Liver (tissue), 9 donors: Measurements from ENCODE around the gene PLK3. TPM values are rescaled to one million over a fixed set of nuclear protein-coding genes. Genes with fewer than 3 reads are reported as not detected.
A peak's percentile ranks its signal among the peaks of the same experiment; 100 is the strongest.

ENCODE experiments used
- DNase-seq: peaks from one replicate; pipeline ENCODE4 v3.0.0-alpha.2; 2017; ENCODE audit warnings: low spot score
- H3K27ac ChIP-seq, 2 donors: one replicate each; pipeline ENCODE4 v1.7.0; 2013; ENCODE audit warnings: inconsistent platforms in 2 of 2, low read length in 2 of 2, control low read depth in 1 of 2, low read depth in 1 of 2, mild to moderate bottlenecking in 1 of 2
- H3K27me3 ChIP-seq, 4 donors: one replicate each; pipeline versions ENCODE4 v1.6.1 to v1.7.0; 2013; ENCODE audit warnings: low read length in 3 of 4, inconsistent platforms in 1 of 4, mild to moderate bottlenecking in 1 of 4, moderate library complexity in 1 of 4; ENCODE audit not compliant: control insufficient read depth in 4 of 4, insufficient read depth in 4 of 4
- H3K36me3 ChIP-seq, 4 donors: one replicate each; pipeline versions ENCODE4 v1.6.1 to v1.7.0; 2013; ENCODE audit warnings: low read length in 3 of 4, mild to moderate bottlenecking in 3 of 4, low read depth in 1 of 4, moderate library complexity in 1 of 4; ENCODE audit not compliant: control insufficient read depth in 4 of 4, insufficient read depth in 3 of 4
- H3K4me1 ChIP-seq, 4 donors: one replicate each; pipeline versions ENCODE4 v1.6.1 to v1.7.0; 2013; ENCODE audit warnings: low read length in 3 of 4, mild to moderate bottlenecking in 3 of 4, moderate library complexity in 1 of 4; ENCODE audit not compliant: control insufficient read depth in 4 of 4, insufficient read depth in 4 of 4
- H3K4me3 ChIP-seq, 3 donors: one replicate each; pipeline versions ENCODE4 v1.6.1 to v1.7.0; 2013; ENCODE audit warnings: low read length in 3 of 3, control low read depth in 1 of 3, low read depth in 1 of 3, mild to moderate bottlenecking in 1 of 3
- H3K9ac ChIP-seq, 2 donors: one replicate each; pipeline ENCODE4 v1.7.0; 2013; ENCODE audit warnings: low read length in 2 of 2, mild to moderate bottlenecking in 2 of 2, moderate library complexity in 2 of 2, control low read depth in 1 of 2, low read depth in 1 of 2
- H3K9me3 ChIP-seq, 4 donors: one replicate each; pipeline versions ENCODE4 v1.6.1 to v1.7.0; 2013; ENCODE audit warnings: low read length in 3 of 4; ENCODE audit not compliant: control insufficient read depth in 4 of 4
- ATF3 ChIP-seq: IDR thresholded peaks from 2 replicates; pipeline ENCODE4 v1.6.1; 2016; ENCODE audit warnings: antibody characterized with exemption
- CTCF ChIP-seq: fragments of 150-350 bp; IDR thresholded peaks from 2 replicates; pipeline ENCODE4 v1.5.1; 2017; ENCODE audit warnings: improper control_type of control experiment, low read depth, low read length; ENCODE audit not compliant: missing input control
- FOXA1 ChIP-seq: IDR thresholded peaks from 2 replicates; pipeline ENCODE4 v1.6.1; 2016; ENCODE audit warnings: antibody characterized with exemption
- FOXA2 ChIP-seq: IDR thresholded peaks from 2 replicates; pipeline ENCODE4 v1.6.1; 2016; ENCODE audit warnings: antibody characterized with exemption
- GABPA ChIP-seq, 2 donors: IDR thresholded peaks in 1 of 2; conservative IDR thresholded peaks in 1 of 2; 2 replicates each; pipeline ENCODE4 v1.6.1; 2016; ENCODE audit warnings: antibody characterized with exemption in 2 of 2, mild to moderate bottlenecking in 1 of 2, moderate library complexity in 1 of 2
- HNF4A ChIP-seq, 2 donors: conservative IDR thresholded peaks; 2 replicates each; pipeline ENCODE4 v1.6.1; 2016; ENCODE audit warnings: antibody characterized with exemption in 2 of 2, mild to moderate bottlenecking in 2 of 2
- JUND ChIP-seq, 2 donors: IDR thresholded peaks; 2 replicates each; pipeline ENCODE4 v1.6.1; 2016; ENCODE audit warnings: antibody characterized with exemption in 2 of 2
- MAX ChIP-seq: IDR thresholded peaks from 2 replicates; pipeline ENCODE4 v1.6.1; 2016; ENCODE audit warnings: antibody characterized with exemption
- NR2F2 ChIP-seq: IDR thresholded peaks from 2 replicates; pipeline ENCODE4 v1.6.1; 2016; ENCODE audit warnings: antibody characterized with exemption
- RAD21 ChIP-seq, 2 donors: IDR thresholded peaks; 2 replicates each; pipeline ENCODE4 v1.6.1; 2016; ENCODE audit warnings: antibody characterized with exemption in 2 of 2, mild to moderate bottlenecking in 2 of 2
- SP1 ChIP-seq: IDR thresholded peaks from 2 replicates; pipeline ENCODE4 v1.6.1; 2018; ENCODE audit warnings: antibody characterized with exemption, mild to moderate bottlenecking
- YY1 ChIP-seq: IDR thresholded peaks from 2 replicates; pipeline ENCODE4 v1.6.1; 2016; ENCODE audit warnings: antibody characterized with exemption, mild to moderate bottlenecking
- WGBS: extraction: QIAGEN DNeasy Blood & Tissue Kit; methylation state at CpG from one replicate; pipeline ENCODE4 v1.1.7; 2013; 5-methylcytosine and 5-hydroxymethylcytosine counted together
- polyA plus RNA-seq, 2 donors: library from polyadenylated mRNA; stranded (reverse) in 1 of 2; unstranded in 1 of 2; fragments of 200-250 nt in 1 of 2; fragments of >200 nt in 1 of 2; fragmentation: Nextera tagmentation in 1 of 2; extraction: Ambion mirVana in 1 of 2; gene quantifications; one replicate each; pipeline versions ENCODE4 v1.2.1 to v1.2.3, GENCODE V29; 2013 to 2015
- total RNA-seq, 2 donors: library from RNA; depleted of rRNA; stranded (reverse); fragments of >200 nt; gene quantifications; one replicate each; pipeline ENCODE4 v1.2.3, GENCODE V29; 2014
- TF ChIP-seq, protein P1 (sequence below): IDR thresholded peaks from 2 replicates; pipeline ENCODE4 v1.6.1; 2016; ENCODE audit warnings: antibody characterized with exemption
- TF ChIP-seq, protein P2 (sequence below): IDR thresholded peaks from 2 replicates; pipeline ENCODE4 v1.6.1; 2016; ENCODE audit warnings: antibody characterized with exemption, mild to moderate bottlenecking
- donor health status: healthy.
- donor health status: healthy.
- donor health status: healthy.
- donor health status: healthy.
- donor health status: healthy.

Gene PLK3
- total and polyA plus RNA-seq, 4 donors = 1.5 to 5.7 (median 2.3) TPM

DNA sequence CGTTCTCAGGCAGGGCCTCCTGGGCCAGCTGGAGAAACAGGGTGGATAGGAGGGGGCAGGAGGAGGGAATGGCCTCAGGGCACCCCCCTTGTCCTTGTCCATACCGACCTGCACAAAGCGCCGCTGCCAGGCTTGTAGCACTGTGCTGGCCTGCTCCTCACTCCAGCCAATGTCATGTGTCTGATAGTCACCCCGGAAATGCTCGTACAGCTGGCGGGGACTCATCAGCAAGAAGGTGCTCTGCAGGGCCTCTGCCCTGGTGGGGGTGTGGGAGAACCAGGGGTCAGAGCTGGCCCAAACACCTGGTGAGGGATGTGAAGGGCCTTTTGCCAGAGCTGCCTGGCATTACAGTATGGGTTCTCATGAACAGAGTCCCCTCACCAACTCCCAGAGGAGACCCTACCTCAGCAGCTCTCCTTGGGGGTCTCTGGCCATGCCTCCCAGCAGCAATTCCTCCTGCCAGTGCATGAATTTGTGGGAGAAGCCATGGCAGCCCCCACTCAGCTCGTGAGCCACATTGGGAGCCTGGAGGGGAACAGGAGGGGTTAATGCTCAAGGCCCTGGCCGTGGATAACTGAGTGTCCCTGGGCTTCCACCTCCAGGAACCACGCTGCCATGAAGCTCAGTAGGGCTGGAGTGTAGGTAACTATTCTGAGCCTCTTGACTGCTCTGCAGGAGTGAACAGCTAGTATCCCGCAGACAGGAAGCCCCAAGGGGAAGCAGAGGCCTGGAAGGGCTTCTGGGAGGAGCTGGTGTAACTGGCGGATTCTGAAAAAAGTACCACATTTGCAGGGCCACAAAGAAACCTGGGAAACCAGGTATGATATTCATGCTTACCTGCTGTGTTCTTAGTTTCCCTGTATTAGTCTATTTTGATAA lies 29.6 kb downstream of the PLK3 start:
- peak; percentile 35 for DNase-seq
- no peak overlapping the region for H3K4me3 ChIP-seq
- no peaks in the 10 kb centered on the region for H3K27me3 ChIP-seq
- TF ChIP-seq CTCF (no peak), NR2F2 (no peak), SP1 (no peak), MAX (no peak), FOXA2 (no peak), RAD21 (IDR thresholded peaks at IDR 0.05) (no peak), ATF3 (no peak)
- TF ChIP-seq, protein P1, sequence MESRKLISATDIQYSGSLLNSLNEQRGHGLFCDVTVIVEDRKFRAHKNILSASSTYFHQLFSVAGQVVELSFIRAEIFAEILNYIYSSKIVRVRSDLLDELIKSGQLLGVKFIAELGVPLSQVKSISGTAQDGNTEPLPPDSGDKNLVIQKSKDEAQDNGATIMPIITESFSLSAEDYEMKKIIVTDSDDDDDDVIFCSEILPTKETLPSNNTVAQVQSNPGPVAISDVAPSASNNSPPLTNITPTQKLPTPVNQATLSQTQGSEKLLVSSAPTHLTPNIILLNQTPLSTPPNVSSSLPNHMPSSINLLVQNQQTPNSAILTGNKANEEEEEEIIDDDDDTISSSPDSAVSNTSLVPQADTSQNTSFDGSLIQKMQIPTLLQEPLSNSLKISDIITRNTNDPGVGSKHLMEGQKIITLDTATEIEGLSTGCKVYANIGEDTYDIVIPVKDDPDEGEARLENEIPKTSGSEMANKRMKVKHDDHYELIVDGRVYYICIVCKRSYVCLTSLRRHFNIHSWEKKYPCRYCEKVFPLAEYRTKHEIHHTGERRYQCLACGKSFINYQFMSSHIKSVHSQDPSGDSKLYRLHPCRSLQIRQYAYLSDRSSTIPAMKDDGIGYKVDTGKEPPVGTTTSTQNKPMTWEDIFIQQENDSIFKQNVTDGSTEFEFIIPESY = no peak
- TF ChIP-seq, protein P2, sequence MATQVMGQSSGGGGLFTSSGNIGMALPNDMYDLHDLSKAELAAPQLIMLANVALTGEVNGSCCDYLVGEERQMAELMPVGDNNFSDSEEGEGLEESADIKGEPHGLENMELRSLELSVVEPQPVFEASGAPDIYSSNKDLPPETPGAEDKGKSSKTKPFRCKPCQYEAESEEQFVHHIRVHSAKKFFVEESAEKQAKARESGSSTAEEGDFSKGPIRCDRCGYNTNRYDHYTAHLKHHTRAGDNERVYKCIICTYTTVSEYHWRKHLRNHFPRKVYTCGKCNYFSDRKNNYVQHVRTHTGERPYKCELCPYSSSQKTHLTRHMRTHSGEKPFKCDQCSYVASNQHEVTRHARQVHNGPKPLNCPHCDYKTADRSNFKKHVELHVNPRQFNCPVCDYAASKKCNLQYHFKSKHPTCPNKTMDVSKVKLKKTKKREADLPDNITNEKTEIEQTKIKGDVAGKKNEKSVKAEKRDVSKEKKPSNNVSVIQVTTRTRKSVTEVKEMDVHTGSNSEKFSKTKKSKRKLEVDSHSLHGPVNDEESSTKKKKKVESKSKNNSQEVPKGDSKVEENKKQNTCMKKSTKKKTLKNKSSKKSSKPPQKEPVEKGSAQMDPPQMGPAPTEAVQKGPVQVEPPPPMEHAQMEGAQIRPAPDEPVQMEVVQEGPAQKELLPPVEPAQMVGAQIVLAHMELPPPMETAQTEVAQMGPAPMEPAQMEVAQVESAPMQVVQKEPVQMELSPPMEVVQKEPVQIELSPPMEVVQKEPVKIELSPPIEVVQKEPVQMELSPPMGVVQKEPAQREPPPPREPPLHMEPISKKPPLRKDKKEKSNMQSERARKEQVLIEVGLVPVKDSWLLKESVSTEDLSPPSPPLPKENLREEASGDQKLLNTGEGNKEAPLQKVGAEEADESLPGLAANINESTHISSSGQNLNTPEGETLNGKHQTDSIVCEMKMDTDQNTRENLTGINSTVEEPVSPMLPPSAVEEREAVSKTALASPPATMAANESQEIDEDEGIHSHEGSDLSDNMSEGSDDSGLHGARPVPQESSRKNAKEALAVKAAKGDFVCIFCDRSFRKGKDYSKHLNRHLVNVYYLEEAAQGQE = no peak
- H3K9ac ChIP-seq = no peak overlapping the region
- WGBS = 86% methylated on average over 12 of the region's 12 CpGs
- H3K36me3 ChIP-seq = no peaks in the 10 kb centered on the region
- H3K4me1 ChIP-seq = peaks cover 0 to 3% (median 1%) of the 10 kb centered on the region in 4 donors
- no peak overlapping the region for H3K27ac ChIP-seq
- no peaks in the 10 kb centered on the region for H3K9me3 ChIP-seq

DNA sequence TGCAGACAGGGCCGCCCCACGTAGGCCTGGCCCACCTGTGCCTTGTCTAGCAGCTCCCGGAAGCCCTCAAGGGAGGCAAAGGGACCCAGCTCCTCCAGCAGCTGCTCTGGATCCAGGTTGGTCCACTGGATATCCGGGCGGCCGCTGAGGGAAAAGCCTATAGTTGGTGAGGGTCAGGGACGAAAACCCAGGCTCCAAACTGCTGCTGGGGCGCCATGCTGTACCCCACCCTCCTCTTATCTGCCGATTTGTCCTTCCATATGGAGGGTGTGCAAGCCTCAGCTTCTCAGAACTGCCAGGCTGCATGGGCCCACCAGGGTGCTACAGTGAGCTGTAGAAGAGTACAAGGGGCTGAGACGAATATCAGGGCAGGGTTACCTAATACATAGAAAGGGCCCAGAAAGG lies 30.7 kb downstream of the PLK3 start:
- Histone ChIP-seq H3K9ac (no peak overlapping the region), H3K27ac (no peak overlapping the region)
- DNase-seq = peak; percentile 76

More for the DNA sequence above, 30.7 kb downstream of the PLK3 start:
- Histone ChIP-seq H3K4me3 (no peak overlapping the region), H3K27me3 (no peaks in the 10 kb centered on the region), H3K9me3 (no peaks in the 10 kb centered on the region), H3K4me1 (peaks cover 0 to 3% (median 1%) of the 10 kb centered on the region in 4 donors), H3K36me3 (no peaks in the 10 kb centered on the region)
- TF ChIP-seq FOXA1 (no peak), ATF3 (no peak), GABPA (IDR thresholded peaks at IDR 0.05 in 1 of 2, conservative IDR thresholded peaks at IDR 0.05 in 1 of 2) (no peak), FOXA2 (no peak), NR2F2 (no peak), JUND (IDR thresholded peaks at IDR 0.05) (no peak), MAX (no peak), SP1 (no peak), YY1 (no peak), HNF4A (conservative IDR thresholded peaks at IDR 0.05) (no peak)
- TF ChIP-seq, protein P2 = no peak
- 88% methylated on average over 10 of the region's 10 CpGs for WGBS
